GOT3 (cell line): ENCODE data around the gene DAPK1.

ENCODE experiments used
- DNase-seq: peaks from one replicate; lab custom pipeline; 2025; ENCODE audit warnings: mixed read lengths; lab: John Stamatoyannopoulos, UW

The DAPK1 gene

DNA sequence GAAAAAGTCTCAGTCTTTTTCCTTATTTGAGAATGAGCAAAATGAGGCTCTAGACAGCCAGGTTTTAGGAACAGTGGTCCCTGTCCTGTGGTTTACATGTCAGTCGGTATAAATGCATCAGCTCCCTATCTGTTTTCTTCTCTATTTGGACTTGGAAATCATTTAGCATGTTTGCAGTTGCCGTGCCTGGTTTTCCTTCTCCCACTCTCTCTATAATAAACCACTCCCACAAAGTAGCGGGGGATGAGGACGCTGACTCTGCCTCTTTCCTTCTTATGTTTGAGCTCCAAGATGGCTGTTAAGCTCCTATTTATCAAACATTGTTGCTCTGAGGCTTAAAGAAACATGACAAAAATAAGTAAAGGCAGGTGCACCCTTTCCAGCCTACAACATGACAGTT, 171.1 kb downstream of the DAPK1 start:
- DNase-seq: no peak

GRCh38 chr9:87670572-87671264, 173.1 kb downstream of the DAPK1 start:
- no peak for DNase-seq

DNA sequence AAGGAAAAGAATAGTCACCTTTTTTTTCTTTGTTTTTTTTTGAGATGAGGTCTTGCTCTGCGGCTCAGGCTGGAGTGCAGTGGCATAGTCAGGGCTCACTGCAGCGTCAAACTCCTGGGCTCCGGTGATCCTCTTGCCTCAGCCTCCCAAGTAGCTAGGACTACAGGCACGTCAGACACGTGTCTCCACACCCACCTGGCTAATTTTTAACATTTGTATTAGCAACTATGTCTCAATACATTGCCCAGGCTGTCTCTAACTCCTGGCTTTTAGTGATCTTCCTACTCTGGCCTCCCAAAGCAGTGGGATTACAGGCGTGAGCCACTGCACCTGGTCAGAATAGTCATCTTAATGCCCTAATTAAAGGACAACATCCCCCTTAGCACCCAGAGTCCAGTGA, 173.8 kb downstream of the DAPK1 start:
- no peak for DNase-seq

DNA sequence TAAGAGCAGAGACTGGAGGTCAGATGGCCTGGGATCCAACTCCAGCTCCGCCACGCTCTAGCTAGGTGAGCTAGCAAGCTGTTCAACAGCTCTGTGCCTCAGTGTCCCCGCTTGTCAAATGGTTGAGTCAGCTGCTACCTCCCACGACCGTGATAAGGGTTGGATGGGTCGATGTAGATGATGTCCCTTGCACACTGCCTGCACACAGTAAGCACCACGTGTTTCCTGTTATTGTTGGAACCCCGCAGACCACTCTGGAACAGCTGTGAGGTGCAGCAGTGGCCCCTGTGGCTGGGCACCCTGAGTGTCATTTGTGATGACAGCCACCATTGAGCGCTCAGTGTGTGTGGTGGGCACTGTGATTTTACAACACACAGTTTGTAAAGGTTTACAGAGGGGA, 174.3 kb downstream of the DAPK1 start:
- DNase-seq: no peak

- no peak for DNase-seq
Measured at GRCh38 chr9:87672586-87672985, 174.9 kb downstream of the DAPK1 start.

DNA sequence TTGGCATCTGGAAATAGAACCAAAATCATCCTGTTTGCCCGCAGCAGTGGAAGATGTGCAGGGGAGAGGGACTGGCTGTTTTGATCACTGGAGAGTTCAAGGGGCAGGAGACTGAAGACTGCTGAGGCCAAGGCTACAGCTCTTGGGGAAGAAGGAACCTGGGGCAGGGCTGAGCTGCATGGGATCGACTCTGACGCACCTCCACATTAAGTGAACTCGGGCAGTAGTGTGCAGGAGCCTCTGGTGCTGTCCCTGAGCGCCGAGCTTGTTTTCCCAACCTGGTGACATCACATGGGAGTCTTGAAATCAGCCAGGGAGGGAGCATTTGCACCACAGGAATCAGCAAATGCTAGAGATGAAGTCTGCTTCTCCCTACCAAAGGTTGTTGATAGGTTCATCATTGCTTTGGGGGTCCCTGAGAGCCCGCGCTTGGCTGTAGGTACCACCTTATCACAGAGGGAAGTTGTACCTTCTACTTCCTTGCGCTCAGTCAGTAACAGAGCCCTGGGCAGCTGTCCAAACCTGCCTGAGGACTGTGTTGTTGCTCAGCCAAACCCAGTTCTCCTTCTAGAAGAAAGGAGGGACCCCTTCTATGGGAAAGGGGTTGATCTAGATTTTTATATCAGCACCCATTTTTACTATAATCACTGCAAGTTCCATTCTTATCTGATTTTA, 175.9 kb downstream of the DAPK1 start:
- DNase-seq: no peak

DNA sequence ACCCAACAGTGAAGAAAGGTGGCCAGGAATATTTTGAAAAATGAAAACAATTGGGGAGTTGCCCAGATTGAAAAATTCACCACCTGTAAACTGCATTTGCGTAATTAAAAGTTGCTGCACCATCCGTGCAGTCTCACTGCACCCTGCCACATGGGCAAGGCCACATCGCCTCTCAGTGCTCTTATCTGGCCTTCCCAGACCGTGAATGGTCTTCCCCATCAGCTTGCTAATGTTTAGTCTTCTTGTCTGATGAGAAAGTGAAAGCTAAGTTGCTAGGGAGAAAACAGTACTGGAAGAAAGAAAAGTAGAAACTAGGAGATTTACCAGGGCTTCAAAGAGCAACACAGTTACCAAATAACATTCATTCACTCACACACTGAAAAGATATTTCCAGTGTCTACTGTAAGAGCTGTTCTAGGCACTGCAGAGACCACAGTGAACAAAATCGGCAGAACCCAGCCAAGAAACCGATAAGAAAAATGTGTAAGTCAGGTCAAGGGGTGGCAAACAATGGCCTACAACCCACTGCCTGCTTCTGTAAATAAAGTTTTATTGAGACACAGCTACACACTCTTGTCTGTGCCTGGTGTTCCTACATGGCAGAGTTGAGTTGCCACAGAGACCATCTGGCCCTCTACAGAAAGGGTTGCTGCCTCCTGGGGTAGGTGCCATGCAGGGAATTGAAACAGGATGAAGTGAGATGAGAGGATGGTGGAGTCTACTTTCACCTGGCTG, 177.1 kb downstream of the DAPK1 start:
- DNase-seq: no peak

GRCh38 chr9:87675906-87676515, 178.3 kb downstream of the DAPK1 start:
- no peak for DNase-seq

DNA sequence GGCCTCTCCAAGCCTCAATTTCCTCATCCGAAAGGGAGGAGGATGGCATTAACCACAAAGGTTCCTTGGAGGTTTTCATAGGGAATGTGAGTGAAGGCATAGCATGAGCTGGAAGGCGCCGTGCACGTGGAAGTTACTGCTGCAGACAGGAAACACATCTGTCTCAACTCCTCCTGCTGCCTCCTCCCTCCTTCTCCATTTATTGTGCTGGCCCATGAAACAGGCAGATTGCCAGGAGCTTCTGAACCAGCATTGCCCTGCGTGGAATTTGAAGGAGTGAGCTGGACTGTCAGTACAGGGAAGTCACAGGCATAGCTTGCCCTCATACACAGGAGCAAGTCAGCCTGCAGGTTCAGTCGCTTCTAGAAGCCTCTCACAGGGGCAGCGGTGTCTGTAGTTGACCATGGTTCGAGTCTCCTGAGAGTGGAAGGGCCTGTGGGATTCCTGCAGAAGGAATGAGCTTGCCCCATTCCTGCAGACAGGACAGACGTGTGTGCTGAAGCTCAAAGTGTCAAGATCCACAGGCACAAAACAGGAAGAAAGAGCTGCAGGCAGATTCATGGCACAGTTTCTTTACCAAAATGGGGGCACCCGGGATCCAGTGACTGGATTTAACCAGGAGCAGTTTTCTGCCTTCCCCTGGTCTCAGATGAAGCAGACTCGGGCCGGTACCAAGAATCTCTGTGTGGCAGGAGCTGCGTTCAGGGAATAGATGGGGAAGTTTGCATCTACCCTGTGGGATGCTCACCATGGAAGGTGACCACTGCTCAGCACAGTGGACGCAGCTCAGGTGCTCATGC, 179.5 kb downstream of the DAPK1 start:
- no peak for DNase-seq

DNA sequence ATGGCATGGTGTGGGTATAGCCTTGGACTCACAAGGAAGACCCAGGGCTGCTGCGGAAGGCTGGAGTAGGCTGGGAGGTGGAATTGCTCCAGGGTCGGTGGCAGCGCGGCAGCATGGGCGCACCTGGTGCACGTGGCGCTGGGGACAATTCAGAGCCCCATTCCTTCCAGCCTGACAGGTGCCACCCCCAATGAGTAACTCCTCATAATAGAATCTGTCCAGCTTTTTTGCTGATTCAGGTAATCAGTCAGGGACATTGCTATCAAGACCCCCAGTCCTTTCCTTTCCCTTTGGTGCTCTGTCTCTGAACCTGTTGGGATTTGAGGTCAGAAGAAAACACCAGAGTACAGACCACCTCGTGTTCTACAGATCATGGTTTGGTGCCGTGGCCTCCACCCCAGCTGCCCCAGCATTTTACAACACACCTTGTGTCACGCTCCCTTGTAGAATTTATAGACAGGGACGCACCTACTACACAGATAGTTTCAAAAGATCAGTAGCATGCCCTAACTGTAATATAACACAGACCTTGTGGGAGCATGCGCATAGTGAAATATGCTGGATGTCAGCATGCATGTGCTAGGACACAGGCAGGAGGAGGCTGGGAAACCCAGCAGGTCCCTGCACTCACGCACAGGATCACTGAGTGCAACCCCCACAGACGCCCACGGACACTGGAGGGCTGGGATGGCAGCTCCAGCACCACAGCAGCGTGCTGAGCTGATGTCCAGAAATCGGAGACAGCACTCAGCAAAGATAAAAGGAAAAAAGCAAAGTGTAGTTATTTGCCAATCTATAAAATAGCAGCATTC, 180.3 kb downstream of the DAPK1 start:
- DNase-seq: no peak

DNA sequence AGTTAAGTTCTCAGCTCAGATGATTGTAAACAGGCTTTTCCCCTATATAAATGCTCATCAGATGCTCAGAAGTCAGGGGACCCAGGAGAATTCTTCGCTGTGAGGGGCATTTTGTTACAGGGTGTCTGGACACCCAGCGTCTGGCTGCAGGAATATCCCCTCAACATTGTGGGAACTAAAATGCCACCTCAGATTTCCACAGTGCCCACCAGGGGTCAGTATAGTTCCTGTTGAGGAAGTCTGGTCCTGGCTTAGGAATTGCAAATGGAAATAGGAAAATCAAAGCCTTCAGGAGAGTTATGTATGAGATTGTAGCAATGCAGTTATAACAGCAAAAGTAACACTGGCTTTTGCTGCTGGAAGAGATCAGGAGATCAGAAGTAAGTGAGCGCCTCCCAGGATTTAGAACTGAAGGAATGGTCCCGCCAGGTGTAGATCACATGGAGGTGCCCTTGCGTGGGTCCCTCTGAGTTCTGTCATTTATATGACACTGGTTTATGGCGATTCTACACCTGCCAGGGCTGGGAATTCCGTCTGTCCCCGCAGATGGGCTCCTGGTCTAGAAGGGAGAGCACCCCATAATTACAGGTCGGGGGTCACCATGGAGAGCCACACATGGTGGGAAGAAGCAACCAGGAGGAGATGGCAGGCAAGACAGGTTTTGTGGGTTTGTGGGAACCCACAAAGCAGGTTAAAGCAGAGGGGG, 181.1 kb downstream of the DAPK1 start:
- no peak for DNase-seq

- DNase-seq: no peak
Measured at GRCh38 chr9:87681271-87682061, 183.8 kb downstream of the DAPK1 start.

GRCh38 chr9:87682085-87682484, 184.4 kb downstream of the DAPK1 start:
- DNase-seq: no peak

- DNase-seq: no peak
Measured at GRCh38 chr9:87682618-87683017, 185.0 kb downstream of the DAPK1 start.

GRCh38 chr9:87683751-87684626, 186.3 kb downstream of the DAPK1 start:
- no peak for DNase-seq

DNA sequence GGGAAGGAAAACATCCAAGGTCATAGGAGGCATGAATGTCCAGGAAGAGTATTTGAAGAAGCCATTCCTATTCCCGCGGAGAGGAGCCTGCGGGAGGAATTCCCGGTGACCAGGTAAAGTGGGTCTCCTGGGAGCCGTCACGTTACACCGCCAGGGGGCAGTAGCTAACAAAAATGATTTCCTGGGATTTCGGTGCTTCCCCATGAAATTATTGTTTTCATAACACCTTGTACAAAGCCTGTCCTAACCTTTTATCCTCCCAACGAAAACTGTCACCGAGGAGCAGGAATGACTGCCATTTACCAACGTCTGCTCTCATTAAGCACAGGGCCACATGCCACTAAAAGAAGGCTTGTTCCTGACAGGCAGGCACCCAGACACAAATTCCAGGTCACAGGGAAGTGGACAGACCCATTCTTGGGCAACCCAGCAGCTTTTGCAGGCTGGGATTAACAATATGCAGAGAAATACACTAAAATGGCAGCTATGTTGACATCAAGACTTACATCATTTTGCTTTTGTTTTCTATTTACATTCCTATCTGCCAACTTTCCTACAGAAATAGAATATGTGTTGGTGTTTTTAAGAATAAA, 187.1 kb downstream of the DAPK1 start:
- no peak for DNase-seq

GRCh38 chr9:87685441-87685840, 187.8 kb downstream of the DAPK1 start:
- DNase-seq: no peak

DNA sequence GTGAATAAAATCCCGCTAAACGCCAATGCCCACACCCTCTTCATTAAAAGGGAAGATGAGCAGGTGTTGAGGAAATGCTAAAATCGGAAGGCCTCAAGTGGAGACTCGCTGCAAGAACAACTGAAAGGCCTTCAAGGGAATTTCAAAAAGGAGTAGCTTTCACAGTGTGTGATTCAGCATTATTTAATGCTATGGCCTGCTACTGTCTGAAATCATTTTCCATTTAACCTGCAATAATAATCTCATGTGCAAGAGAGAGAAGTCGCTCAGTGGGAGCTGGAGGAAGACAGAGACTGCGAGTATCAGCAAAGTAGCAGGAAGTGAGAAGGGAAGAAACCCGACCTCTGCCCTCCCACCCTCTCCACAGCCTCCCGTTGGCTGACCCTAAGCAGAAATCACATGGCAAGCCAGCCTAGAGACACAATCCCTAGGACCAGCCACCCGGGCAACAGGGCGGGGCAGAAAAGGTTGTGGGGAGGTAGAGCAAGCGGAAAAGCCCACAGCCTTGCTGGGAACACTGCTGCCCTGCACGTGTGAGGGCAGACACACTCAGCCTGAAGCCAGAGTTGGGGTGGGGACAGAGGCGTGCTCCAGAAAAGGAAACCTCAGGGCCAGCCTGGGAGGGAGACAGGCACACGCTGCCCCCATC, 188.3 kb downstream of the DAPK1 start:
- DNase-seq: no peak
